ENCODE measurements around the gene DHRS4L2. TPM values are rescaled to one million over a fixed set of nuclear protein-coding genes. Genes with fewer than 3 reads are reported as not detected.
A peak's percentile ranks its signal among the peaks of the same experiment; 100 is the strongest.
"Not testable (repeated sequence)": the region's sequence is repeated elsewhere in the genome, so short reads cannot be mapped to it uniquely, and the experiment has no call there.

The DHRS4L2 gene
- 28.9 and 30.6 TPM in 2 replicates for total RNA-seq (2014; rRNA removed; shearing (Covaris generic))
- 28.2 and 28.6 TPM in 2 replicates for polyA plus RNA-seq (2015; cell fraction: cytosol; rRNA removed)
- polyA plus RNA-seq (2015; cell fraction: nucleus; rRNA removed) = 11.3 and 20.7 TPM in 2 replicates

DNA sequence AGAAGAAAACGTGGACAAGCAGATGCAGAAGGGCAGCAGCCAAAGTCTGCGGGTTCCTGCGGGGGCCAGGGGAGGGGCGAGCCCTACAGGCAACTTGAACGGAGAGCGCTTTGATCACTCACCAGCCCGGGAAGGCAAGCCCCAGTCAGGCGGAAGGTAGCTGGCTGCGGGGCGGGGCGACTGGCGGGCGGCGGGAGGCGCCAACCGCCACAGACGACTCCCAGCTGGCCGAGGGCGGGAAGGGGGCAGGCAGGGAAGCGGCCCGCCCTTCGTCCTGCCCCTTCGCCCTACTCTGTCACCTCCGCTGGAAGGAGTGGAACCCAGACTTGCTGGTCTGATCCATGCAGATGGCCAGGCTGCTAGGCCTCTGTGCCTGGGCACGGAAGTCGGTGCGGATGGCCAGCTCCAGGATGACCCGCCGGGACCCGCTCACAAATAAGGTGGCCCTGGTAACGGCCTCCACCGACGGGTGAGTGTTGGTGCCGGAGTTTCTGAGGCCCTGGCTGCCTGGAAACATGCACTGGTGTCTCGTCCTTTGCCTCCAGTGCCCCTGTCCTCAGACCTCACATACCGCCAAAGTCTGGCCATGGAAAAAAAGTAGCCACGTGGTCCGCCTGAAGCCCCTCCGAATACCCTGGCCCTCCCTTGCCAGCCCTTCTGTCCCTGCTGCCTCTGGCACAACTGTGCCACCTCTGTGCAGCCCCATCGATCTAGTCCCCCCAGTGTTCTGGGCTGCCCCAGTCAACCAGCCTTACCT lies at the start of gene DHRS4L2:
Gene DHRS4L2, plus strand, starts transcription at position 323 of the 757 bp plus-strand sequence. Its CDS starts 19 bp downstream, at position 342.
- in situ Hi-C loops (cut with HindIII; ENCODE audit: low pct_unique_long_range_greater_than_20kb, low sequenced_read_pairs); DNase-seq (ENCODE audit: low read depth, low spot score): not testable (repeated sequence)

DNA sequence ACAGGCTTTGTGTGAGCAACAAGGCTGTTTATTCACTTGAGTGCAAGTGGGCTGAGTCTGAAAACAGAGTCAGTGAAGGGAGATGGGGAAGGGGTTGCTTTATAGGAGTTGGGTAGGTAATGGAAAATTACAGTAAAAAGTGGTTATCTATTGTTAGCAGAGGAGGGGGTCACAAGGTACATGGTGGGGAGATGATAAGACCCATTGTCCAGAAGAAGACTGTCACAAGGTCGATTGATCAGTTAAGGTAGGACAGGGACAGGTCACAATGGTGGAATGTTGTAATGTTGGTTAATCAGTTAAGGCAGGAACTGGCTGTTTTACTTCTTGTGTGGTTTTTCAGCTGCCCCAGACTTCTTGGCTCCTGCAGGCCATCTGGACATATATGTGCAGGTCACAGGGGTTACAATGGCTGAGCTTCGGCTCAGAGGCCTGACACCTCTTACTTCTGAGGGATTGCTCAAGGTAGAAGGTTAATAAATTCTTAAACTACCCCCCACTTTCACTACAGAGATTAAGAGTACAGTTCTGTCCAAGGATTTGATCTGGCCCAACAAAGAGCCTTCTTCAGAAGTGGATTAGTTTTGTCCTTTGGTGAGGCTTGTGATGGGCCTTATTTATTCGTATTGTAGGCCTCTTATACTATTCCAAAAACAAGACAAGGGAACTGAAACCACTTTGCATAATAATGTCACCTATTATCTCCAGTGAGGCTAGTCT lies 49.0 kb upstream of the DHRS4L2 start:
- DNase-seq (ENCODE audit: low read depth, low spot score) = no peak
- in situ Hi-C loops (cut with HindIII; ENCODE audit: low pct_unique_long_range_greater_than_20kb, low sequenced_read_pairs) = no loop called here

DNA sequence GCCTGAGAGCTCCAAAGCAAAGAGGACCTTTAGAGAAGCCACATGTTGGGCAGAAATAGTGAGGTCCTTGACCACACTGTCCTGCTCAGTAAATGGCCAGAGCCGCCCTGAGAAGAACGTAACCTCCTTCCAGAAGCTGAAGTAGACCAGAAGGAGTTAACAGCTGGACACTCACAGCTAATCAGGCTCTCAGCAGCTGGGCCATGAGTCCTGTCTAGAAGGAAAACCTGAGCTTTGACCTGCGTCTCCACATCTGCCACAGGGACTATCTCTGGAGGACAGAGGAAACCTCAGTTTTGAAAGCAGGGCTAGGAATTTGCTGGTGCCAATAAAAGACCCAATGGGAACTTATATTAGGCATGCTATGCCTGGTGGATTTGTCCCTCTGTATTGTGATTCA lies 47.5 kb upstream of the DHRS4L2 start:
- in situ Hi-C loops (cut with HindIII; ENCODE audit: low pct_unique_long_range_greater_than_20kb, low sequenced_read_pairs) = no loop called here
- DNase-seq (ENCODE audit: low read depth, low spot score) = no peak

DNA sequence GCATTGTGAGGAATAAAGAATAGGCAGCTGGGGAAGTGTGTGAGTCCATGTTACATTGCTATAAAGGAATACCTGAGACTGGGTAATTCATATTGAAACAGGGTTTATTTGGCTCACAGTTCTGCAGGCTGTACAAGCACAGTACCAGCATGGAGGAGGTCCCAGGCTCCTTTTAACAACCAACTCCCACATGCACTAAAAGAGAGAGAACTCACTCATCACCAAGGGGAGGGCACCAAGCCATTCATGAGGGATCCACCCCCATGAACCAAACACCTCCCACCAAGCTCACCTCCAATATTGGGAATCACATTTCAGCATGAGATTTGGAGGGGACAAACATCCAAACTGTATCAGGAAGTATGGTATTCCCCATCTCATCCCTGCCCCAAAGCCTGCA lies 47.1 kb upstream of the DHRS4L2 start:
- in situ Hi-C loops (cut with HindIII; ENCODE audit: low pct_unique_long_range_greater_than_20kb, low sequenced_read_pairs) = no loop called here
- no peak for DNase-seq (ENCODE audit: low read depth, low spot score)

DNA sequence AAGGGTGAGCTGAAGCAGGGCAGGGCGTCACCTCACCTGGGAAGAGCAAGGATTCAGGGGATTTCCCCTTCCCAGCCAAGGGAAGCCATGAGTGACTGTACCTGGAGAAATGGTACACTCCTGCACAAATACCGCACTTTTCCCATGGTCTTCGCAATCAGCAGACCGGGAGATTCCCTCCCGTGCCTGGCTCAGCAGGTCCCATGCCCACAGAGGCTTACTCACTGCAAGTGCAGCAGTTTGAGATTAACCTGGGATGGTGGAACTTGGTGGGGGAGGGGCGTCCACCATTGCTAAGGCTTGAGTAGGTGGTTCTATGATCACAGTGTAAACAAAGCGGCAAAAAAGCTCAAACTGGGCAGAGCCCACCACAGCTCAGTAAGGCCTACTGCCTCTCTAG lies 46.1 kb upstream of the DHRS4L2 start:
- in situ Hi-C loops (cut with HindIII; ENCODE audit: low pct_unique_long_range_greater_than_20kb, low sequenced_read_pairs) = no loop called here
- no peak for DNase-seq (ENCODE audit: low read depth, low spot score)

DNA sequence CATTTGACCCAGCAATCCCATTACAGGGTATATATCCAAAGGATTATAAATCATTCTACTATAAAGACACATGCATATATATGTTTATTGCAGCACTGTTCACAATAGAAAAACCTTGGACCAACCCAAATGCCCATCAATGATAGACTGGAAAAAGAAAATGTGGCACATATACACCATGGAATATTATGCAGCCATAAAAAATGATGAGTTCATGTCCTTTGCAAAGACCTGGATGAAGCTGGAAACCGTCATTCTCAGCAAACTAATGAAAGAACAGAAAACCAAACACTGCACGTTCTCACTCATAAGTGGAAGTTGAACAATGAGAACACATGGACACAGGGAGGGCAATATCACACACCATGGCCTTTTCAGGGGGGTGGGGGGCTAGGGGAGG lies 39.7 kb upstream of the DHRS4L2 start:
- DNase-seq (ENCODE audit: low read depth, low spot score); in situ Hi-C loops (cut with HindIII; ENCODE audit: low pct_unique_long_range_greater_than_20kb, low sequenced_read_pairs): not testable (repeated sequence)

DNA sequence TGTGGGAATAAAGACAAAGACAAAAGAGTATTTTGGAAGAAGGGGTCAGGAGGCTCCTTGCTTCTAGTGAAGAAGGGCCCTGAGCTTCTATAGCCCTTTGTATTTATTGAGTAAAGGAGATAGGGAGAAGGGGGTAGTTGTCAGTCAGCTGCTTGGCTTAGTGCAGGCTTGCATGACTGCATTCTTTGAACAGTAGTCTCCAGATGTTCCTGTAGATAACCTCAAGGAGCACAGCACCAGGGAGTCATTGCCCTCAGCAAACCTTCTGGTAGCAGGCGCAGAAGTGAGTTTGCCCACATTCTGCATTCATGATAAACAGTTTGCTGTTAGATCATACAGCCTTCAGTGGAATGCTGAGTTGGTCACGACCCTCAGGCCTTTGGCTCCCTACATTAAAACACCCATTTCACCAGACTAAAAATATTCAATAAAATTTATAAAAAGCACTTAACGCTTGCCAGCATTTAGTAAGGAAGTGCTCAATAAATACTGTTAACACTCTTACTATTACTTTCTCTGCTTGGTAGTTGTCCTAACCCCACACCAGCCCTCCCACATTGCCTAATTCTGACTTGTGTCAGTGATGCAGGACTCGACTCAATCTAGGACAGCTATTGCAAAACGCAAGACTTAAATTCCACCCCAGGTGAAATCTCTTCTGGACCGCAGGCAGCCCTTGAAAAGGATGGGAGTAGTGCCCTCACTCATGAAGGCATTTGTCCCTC lies 38.2 kb upstream of the DHRS4L2 start:
- peak; percentile 87 for DNase-seq (ENCODE audit: low read depth, low spot score)

DNA sequence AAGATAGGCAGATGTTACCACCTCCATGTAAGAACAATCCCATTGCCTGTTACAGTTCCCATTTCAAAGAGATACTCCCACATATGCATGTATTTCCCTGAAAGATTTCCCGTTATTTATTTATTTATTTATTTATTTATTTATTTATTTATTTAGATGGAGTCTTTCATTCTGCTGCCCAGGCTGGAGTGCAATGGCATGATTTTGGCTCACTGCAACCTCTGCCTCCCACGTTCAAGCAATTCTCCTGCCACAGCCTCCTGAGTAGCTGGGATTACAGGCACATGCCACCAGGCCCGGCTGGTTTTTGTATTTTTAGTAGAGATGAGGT lies 37.6 kb upstream of the DHRS4L2 start:
- DNase-seq (ENCODE audit: low read depth, low spot score); in situ Hi-C loops (cut with HindIII; ENCODE audit: low pct_unique_long_range_greater_than_20kb, low sequenced_read_pairs): not testable (repeated sequence)

More for the DNA sequence above, 38.2 kb upstream of the DHRS4L2 start:
- in situ Hi-C loops (cut with HindIII; ENCODE audit: low pct_unique_long_range_greater_than_20kb, low sequenced_read_pairs) = no loop called here

DNA sequence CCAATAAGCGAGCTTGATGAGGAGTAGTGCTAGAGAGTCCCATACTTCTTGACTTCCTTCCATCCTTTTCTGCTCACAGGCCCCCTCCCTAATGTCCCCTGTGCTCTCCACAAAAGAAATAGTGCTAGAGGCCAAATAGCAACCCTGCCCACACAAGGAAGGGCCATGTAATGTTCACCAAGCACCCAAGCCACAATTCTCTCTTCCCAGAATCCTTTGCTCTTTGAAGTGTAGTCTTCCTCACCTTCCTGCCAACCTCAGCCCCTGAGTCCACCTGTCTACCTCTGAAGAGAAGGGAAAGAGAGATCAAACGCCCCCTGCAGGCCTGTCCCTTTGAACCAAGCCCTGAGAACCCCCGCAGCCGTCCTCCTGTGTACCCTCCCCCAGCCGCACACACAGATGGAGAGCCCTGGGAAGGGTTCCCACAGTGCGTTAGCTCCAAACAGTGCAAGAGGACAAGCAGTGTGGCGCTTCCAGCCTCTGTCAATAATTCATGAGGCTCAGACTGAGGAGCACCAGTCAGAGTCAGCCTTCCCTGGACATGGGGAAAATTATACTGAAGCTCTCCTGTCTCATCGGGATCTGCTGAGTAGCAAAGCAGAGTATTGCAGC lies 37.0 kb upstream of the DHRS4L2 start:
- peak; percentile 30 for DNase-seq (ENCODE audit: low read depth, low spot score)
- in situ Hi-C loops (cut with HindIII; ENCODE audit: low pct_unique_long_range_greater_than_20kb, low sequenced_read_pairs) = no loop called here

DNA sequence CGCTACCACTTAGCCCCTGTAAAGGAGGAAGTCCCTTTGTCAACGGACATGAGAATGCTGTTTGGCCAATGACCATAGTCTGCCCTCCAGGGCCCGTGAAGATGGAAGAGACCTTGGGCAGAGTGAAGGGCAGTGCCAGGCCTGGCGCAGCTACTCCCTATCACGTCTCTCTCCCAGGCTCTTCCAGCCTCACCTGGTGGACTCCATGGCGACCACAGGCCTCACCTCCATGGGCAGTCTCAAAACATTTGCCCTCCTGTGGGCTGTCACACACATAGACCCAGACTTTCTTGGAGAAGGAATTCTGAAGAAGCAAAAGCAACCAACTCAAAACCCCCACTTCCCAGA lies 35.6 kb upstream of the DHRS4L2 start:
- DNase-seq (ENCODE audit: low read depth, low spot score); in situ Hi-C loops (cut with HindIII; ENCODE audit: low pct_unique_long_range_greater_than_20kb, low sequenced_read_pairs): not testable (repeated sequence)

DNA sequence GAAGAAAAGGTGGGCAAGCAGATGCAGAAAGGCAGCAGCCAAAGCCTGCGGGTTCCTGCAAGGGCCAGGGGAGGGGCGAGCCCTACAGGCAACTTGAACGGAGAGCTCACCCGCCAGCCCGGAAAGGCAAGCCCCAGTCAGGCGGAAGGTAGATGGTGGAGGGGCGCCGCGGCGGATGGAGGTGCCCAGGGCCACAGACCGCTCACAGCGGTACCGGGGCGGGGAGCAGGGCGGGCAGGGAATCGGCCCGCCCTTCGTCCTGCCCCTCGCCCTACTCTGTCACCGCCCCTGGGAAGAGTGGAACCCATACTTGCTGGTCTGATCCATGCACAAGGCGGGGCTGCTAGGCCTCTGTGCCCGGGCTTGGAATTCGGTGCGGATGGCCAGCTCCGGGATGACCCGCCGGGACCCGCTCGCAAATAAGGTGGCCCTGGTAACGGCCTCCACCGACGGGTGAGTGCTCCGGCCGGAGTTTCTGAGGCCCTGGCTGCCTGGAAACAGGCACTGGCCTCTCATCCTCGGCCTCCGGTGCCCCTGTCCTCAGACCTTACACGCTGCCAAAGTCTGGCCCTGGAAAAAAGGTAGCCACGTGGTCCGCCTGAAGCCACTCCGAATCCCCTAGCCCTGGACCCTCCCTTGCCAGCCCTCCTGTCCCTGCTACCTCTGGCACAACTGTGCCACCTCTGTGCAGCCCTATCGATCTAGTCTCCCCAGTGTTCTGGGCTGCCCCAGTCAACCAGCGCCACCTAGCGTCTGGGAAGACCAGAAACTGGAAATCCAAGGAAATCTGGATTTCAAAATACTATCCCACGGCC lies 35.1 kb upstream of the DHRS4L2 start, which contains the start of gene DHRS4:
Gene DHRS4, plus strand, starts transcription at position 307 of the 815 bp plus-strand sequence. Its CDS starts 19 bp downstream, at position 326.
- DNase-seq (ENCODE audit: low read depth, low spot score) = peak; percentile 86
- in situ Hi-C loops (cut with HindIII; ENCODE audit: low pct_unique_long_range_greater_than_20kb, low sequenced_read_pairs) = no loop called here

DNA sequence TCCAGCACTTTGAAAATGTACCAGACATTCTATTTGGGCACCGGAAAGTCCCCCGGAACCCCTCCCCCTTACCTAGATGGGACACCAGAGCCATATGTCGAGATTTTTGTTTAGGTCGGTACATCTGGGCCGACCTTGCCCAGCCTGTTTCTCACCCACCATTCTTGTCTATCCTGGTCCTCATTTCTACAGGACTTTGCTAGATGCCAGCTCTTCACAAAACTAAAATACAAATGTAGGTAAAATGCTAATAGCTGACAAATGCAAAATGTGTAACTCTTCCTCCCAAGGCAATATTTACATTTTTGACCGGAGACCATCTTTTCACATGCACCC lies 34.5 kb upstream of the DHRS4L2 start:
- DNase-seq (ENCODE audit: low read depth, low spot score); in situ Hi-C loops (cut with HindIII; ENCODE audit: low pct_unique_long_range_greater_than_20kb, low sequenced_read_pairs): not testable (repeated sequence)

DNA sequence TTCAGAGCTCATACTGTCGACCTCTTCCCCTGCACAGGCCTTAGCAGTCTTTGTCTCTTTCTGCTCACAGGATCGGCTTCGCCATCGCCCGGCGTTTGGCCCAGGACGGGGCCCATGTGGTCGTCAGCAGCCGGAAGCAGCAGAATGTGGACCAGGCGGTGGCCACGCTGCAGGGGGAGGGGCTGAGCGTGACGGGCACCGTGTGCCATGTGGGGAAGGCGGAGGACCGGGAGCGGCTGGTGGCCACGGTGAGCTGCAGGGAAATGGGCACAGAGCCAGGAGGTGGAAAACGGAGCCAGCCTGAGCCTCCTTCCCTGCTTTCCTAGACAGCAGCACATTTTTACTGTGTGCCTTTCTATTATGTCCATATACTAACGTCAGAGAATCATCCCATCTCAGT lies 33.8 kb upstream of the DHRS4L2 start:
- in situ Hi-C loops (cut with HindIII; ENCODE audit: low pct_unique_long_range_greater_than_20kb, low sequenced_read_pairs) = not testable (repeated sequence)
- peak; percentile 46 for DNase-seq (ENCODE audit: low read depth, low spot score)

DNA sequence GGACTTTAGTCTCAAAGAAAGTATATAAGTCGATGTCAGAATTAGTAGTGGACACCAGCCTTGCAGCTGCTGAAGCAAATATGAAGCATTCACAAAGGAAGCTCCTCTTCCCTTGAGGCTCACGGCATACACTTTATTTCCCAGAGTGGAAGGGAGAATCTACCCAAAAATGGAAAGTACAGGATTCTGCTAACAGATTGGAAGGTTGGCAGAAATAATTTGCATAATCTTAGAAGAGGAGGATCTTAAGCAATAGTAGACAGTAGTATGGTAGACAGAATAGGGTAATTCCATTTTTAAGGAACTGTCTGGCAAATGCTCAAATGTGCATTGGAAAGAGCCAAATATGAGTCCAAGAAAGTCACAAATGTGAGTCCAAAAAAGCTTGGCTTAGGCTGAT lies 32.9 kb upstream of the DHRS4L2 start:
- in situ Hi-C loops (cut with HindIII; ENCODE audit: low pct_unique_long_range_greater_than_20kb, low sequenced_read_pairs); DNase-seq (ENCODE audit: low read depth, low spot score): not testable (repeated sequence)

DNA sequence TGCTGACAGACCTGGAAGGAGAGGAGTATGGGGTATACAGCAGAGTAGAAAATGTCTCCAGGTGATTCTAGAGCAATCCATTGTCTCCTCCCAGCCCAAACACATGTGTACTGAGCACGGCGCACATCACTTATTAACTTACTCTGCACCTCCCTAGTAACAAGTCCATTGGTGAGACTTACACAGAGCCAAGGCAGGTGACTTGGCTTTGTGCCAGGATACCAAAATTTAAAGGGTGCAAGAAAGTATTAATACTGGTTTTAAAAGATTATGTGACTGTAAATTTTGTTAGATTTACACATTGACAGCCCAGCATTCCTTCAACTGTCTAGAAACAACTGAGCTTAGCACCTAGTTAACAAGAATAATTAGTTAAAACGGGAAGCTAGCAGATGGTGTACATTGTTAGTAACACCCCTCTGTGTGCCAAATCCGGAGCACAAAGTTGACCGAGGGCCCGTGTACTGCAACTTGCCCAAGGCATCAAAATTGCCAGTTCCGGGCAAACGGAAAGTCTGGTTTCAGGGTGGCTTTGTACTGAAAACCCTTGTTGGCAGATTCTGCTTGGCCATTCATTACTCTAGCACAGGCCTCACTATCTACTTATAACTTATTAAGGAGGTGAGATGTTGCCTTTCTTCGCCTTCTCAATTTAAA lies 30.7 kb upstream of the DHRS4L2 start:
- DNase-seq (ENCODE audit: low read depth, low spot score); in situ Hi-C loops (cut with HindIII; ENCODE audit: low pct_unique_long_range_greater_than_20kb, low sequenced_read_pairs): not testable (repeated sequence)

DNA sequence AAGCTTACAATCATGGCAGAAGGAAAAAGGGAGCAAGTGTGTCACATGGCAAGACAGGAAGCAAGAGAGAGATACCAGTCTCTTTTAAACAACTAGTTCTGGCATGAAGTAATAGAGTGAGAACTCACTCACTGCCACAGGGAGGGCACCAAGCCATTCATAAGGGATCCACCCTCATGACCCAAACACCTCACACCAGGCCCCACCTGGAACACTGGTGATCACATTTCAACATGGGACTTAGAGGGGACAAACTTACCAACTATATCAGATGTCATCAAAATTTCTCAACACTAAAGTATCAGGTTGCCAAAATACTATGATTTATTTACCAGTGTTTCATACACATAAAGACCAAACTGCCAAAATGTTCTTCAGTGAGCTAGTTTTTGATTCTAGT lies 27.8 kb upstream of the DHRS4L2 start:
- DNase-seq (ENCODE audit: low read depth, low spot score); in situ Hi-C loops (cut with HindIII; ENCODE audit: low pct_unique_long_range_greater_than_20kb, low sequenced_read_pairs): not testable (repeated sequence)

DNA sequence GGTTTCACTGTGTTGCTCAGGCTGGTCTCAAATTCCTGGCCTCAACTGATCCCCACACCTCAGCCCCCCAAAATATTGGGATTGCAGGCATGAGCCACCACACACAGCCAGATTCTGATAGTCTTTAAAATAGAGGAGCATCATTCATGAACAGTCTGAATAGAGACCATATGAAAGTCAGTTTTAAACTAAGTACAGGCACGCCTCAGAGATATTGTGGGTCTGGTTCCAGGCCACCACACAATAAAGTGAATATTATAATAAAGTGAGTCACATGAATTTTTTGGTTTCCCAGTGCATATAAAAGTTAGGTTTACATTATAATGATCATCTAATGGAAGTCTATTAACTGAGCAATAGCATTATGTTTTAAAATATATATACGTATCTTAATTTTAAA lies 27.0 kb upstream of the DHRS4L2 start:
- DNase-seq (ENCODE audit: low read depth, low spot score); in situ Hi-C loops (cut with HindIII; ENCODE audit: low pct_unique_long_range_greater_than_20kb, low sequenced_read_pairs): not testable (repeated sequence)

Measured in SK-MEL-5 (cell line).